CD4-positive, CD25-positive, alpha-beta regulatory T cell (primary cell): ENCODE data around the gene A4GNT. TPM values are rescaled to one million over a fixed set of nuclear protein-coding genes. Genes with fewer than 3 reads are reported as not detected.

Experiments used
- ATAC-seq, 2 donors: fragments of 150-1000 bp; cut with Tn5 transposase; one replicate each; pipeline ENCODE4 v1.10.0; 2021; ENCODE audit warnings: low read depth in 2 of 2, moderate number of reproducible peaks in 2 of 2, moderate library complexity in 1 of 2
- DNase-seq, 3 donors: peaks; one replicate each; pipeline versions ENCODE4 v3.0.0 to v3.0.0-alpha.2; 2012 to 2022; ENCODE audit warnings: mixed read lengths in 1 of 3
- H3K27ac ChIP-seq: one replicate; pipeline ENCODE4 v1.7.0; 2013; ENCODE audit warnings: mild to moderate bottlenecking, low read length; ENCODE audit not compliant: insufficient read depth, poor library complexity, severe bottlenecking
- H3K27me3 ChIP-seq: one replicate; pipeline ENCODE4 v1.7.0; 2013; ENCODE audit warnings: low read length; ENCODE audit not compliant: control insufficient read depth, insufficient read depth
- H3K36me3 ChIP-seq: one replicate; pipeline ENCODE4 v1.7.0; 2013; ENCODE audit warnings: mild to moderate bottlenecking, low read length, moderate library complexity; ENCODE audit not compliant: control insufficient read depth, insufficient read depth
- H3K4me1 ChIP-seq: 2 replicates; pipeline ENCODE4 v1.7.0; 2013; ENCODE audit warnings: mild to moderate bottlenecking, low read length; ENCODE audit not compliant: insufficient read depth, control insufficient read depth, poor library complexity, severe bottlenecking
- H3K4me3 ChIP-seq: one replicate; pipeline ENCODE4 v1.7.0; 2013; ENCODE audit warnings: low read depth, mild to moderate bottlenecking, low read length, moderate library complexity
- H3K9me3 ChIP-seq, 2 experiments: 1 replicate in 1 of 2; 2 replicates in 1 of 2; pipeline ENCODE4 v1.7.0; 2013; ENCODE audit warnings: low read length in 2 of 2, mild to moderate bottlenecking in 1 of 2, moderate library complexity in 1 of 2; ENCODE audit not compliant: control insufficient read depth in 2 of 2
- H3K27ac Mint-ChIP-seq, 3 donors: one replicate each; pipeline ENCODE4 v1.8.0; 2020 to 2022; ENCODE audit warnings: mild to moderate bottlenecking in 3 of 3, mixed read lengths in 3 of 3, moderate library complexity in 2 of 3
- H3K27me3 Mint-ChIP-seq: one replicate; pipeline ENCODE4 v1.8.0; 2022; ENCODE audit warnings: mild to moderate bottlenecking, mixed read lengths
- H3K36me3 Mint-ChIP-seq: one replicate; pipeline ENCODE4 v1.8.0; 2020; ENCODE audit warnings: mixed read lengths
- H3K4me1 Mint-ChIP-seq, 4 donors: one replicate each; pipeline ENCODE4 v1.8.0; 2020 to 2022; ENCODE audit warnings: mixed read lengths in 4 of 4, mild to moderate bottlenecking in 1 of 4
- H3K4me3 Mint-ChIP-seq, 4 donors: one replicate each; pipeline ENCODE4 v1.8.0; 2020 to 2022; ENCODE audit warnings: mild to moderate bottlenecking in 4 of 4, mixed read lengths in 4 of 4, moderate library complexity in 3 of 4
- H3K9me3 Mint-ChIP-seq, 7 donors: one replicate each; pipeline ENCODE4 v1.8.0; 2020 to 2022; ENCODE audit warnings: mixed read lengths in 7 of 7, mild to moderate bottlenecking in 3 of 7, moderate library complexity in 2 of 7
- polyA plus RNA-seq, 4 donors: library from polyadenylated mRNA; unstranded; fragments of 300-500 nt; fragmentation: Illumina TruSeq; gene quantifications; one replicate each; pipeline ENCODE4 v1.2.3, GENCODE V29; 2021
- total RNA-seq: library from RNA; stranded (reverse); gene quantifications from one replicate; pipeline ENCODE4 v1.2.3, GENCODE V29; 2022

A4GNT gene
- total and polyA plus RNA-seq, 5 donors from 2014 or later = not detected

GRCh38 chr3:138082085-138082991, 49.9 kb downstream of the A4GNT start:
- peaks cover 0 to 14% (median 6%) of the 10 kb centered on the region in 4 donors for H3K4me1 Mint-ChIP-seq
- ATAC-seq (peak in 1 of 2 donors; percentile 26), DNase-seq (peak in 1 of 3 donors; percentile 39)
- H3K27ac ChIP-seq = no peak overlapping the region
- H3K4me3 ChIP-seq = no peak overlapping the region
- H3K4me3 Mint-ChIP-seq = peak overlapping the region in 1 of 4 donors; percentile 5
- H3K27ac Mint-ChIP-seq = no peak overlapping the region
- H3K27me3 Mint-ChIP-seq = peaks cover 20% of the 10 kb centered on the region
- peaks cover 4% of the 10 kb centered on the region for H3K27me3 ChIP-seq
- no peaks in the 10 kb centered on the region for H3K9me3 ChIP-seq
- peaks cover 0 to 3% (median 0%) of the 10 kb centered on the region in 7 donors for H3K9me3 Mint-ChIP-seq
- no peaks in the 10 kb centered on the region for H3K4me1 ChIP-seq
- no peaks in the 10 kb centered on the region for H3K36me3 Mint-ChIP-seq
- no peaks in the 10 kb centered on the region for H3K36me3 ChIP-seq

- Histone ChIP-seq H3K27ac (no peak overlapping the region), H3K27me3 (peaks cover 4% of the 10 kb centered on the region), H3K4me1 (no peaks in the 10 kb centered on the region), H3K36me3 (no peaks in the 10 kb centered on the region), H3K4me3 (no peak overlapping the region), H3K9me3 (no peaks in the 10 kb centered on the region)
- H3K36me3 Mint-ChIP-seq = no peaks in the 10 kb centered on the region
- peaks cover 0 to 3% (median 0%) of the 10 kb centered on the region in 7 donors for H3K9me3 Mint-ChIP-seq
- DNase-seq = no peak
- peak overlapping the region in 1 of 4 donors; percentile 26 for H3K4me3 Mint-ChIP-seq
- H3K4me1 Mint-ChIP-seq = peaks cover 0 to 14% (median 6%) of the 10 kb centered on the region in 4 donors
- no peak overlapping the region for H3K27ac Mint-ChIP-seq
- peaks cover 17% of the 10 kb centered on the region for H3K27me3 Mint-ChIP-seq
- ATAC-seq = no peak
Observed at GRCh38 chr3:138081371-138082084, 50.7 kb downstream of the A4GNT start.

- H3K27ac Mint-ChIP-seq = no peak overlapping the region
- H3K9me3 ChIP-seq = no peaks in the 10 kb centered on the region
- H3K27ac ChIP-seq = no peak overlapping the region
- H3K4me3 Mint-ChIP-seq = no peak overlapping the region
- peaks cover 4% of the 10 kb centered on the region for H3K27me3 ChIP-seq
- DNase-seq = no peak
- H3K9me3 Mint-ChIP-seq = peaks cover 0 to 3% (median 0%) of the 10 kb centered on the region in 7 donors
- H3K27me3 Mint-ChIP-seq = peaks cover 22% of the 10 kb centered on the region
- ATAC-seq = no peak
- no peaks in the 10 kb centered on the region for H3K36me3 Mint-ChIP-seq
- no peak overlapping the region for H3K4me3 ChIP-seq
- peaks cover 0 to 14% (median 6%) of the 10 kb centered on the region in 4 donors for H3K4me1 Mint-ChIP-seq
- H3K4me1 ChIP-seq = no peaks in the 10 kb centered on the region
- H3K36me3 ChIP-seq = no peaks in the 10 kb centered on the region
Observed at GRCh38 chr3:138079901-138080300, 52.3 kb downstream of the A4GNT start.

- no peak overlapping the region for H3K27ac Mint-ChIP-seq
- ATAC-seq = no peak
- H3K9me3 Mint-ChIP-seq = peaks cover 0 to 3% (median 0%) of the 10 kb centered on the region in 7 donors
- no peak for DNase-seq
- H3K4me3 ChIP-seq = no peak overlapping the region
- H3K36me3 ChIP-seq = no peaks in the 10 kb centered on the region
- no peaks in the 10 kb centered on the region for H3K9me3 ChIP-seq
- H3K27me3 ChIP-seq = peaks cover 4% of the 10 kb centered on the region
- H3K4me1 ChIP-seq = no peaks in the 10 kb centered on the region
- H3K36me3 Mint-ChIP-seq = no peaks in the 10 kb centered on the region
- peaks cover 22% of the 10 kb centered on the region for H3K27me3 Mint-ChIP-seq
- no peak overlapping the region for H3K27ac ChIP-seq
- H3K4me3 Mint-ChIP-seq = no peak overlapping the region
- peaks cover 0 to 14% (median 6%) of the 10 kb centered on the region in 4 donors for H3K4me1 Mint-ChIP-seq
Observed at GRCh38 chr3:138078901-138079344, 53.3 kb downstream of the A4GNT start.

- no peak overlapping the region for H3K27ac Mint-ChIP-seq
- Histone ChIP-seq H3K27ac (no peak overlapping the region), H3K9me3 (no peaks in the 10 kb centered on the region), H3K36me3 (no peaks in the 10 kb centered on the region), H3K27me3 (no peaks in the 10 kb centered on the region), H3K4me3 (no peak overlapping the region), H3K4me1 (no peaks in the 10 kb centered on the region)
- peaks cover 22% of the 10 kb centered on the region for H3K27me3 Mint-ChIP-seq
- H3K4me1 Mint-ChIP-seq = peaks cover 0 to 12% (median 5%) of the 10 kb centered on the region in 4 donors
- ATAC-seq (no peak), DNase-seq (no peak)
- H3K4me3 Mint-ChIP-seq = no peak overlapping the region
- no peaks in the 10 kb centered on the region for H3K36me3 Mint-ChIP-seq
- peaks cover 0 to 3% (median 0%) of the 10 kb centered on the region in 7 donors for H3K9me3 Mint-ChIP-seq
Observed at GRCh38 chr3:138078096-138078495, 54.1 kb downstream of the A4GNT start.

Other genes with a start within 250 kb of the A4GNT start
- not detected for gene CLDN18, start 122.2 kb downstream of the A4GNT start, total RNA-seq
- not detected for gene CLDN18, start 122.2 kb downstream of the A4GNT start, polyA plus RNA-seq
- not detected for gene DZIP1L, start 16.8 kb downstream of the A4GNT start, total RNA-seq
- not detected for gene DZIP1L, start 16.8 kb downstream of the A4GNT start, polyA plus RNA-seq
- gene DBR1, start 42.5 kb upstream of the A4GNT start, total RNA-seq = 19.6 TPM
- gene DBR1, start 42.5 kb upstream of the A4GNT start, polyA plus RNA-seq = 10 to 100 TPM; 14.6 to 27.2 (median 18.2) TPM
- 98.1 TPM for gene ARMC8, start 54.9 kb upstream of the A4GNT start, total RNA-seq
- 10 to 100 TPM; 47.2 to 71.2 (median 53.8) TPM for gene ARMC8, start 54.9 kb upstream of the A4GNT start, polyA plus RNA-seq
- gene NME9, start 197.5 kb upstream of the A4GNT start, total RNA-seq = not detected
- 1 to 10 TPM in 1 of 4 donors, under 1 TPM in 3; 0.33 to 1.3 (median 0.71) TPM for gene NME9, start 197.5 kb upstream of the A4GNT start, polyA plus RNA-seq
- not detected for gene MRAS, start 216.2 kb upstream of the A4GNT start, total RNA-seq
- gene MRAS, start 216.2 kb upstream of the A4GNT start, polyA plus RNA-seq = not detected